ENCODE results near the gene PTPRT. TPM values are rescaled to one million over a fixed set of nuclear protein-coding genes. Genes with fewer than 3 reads are reported as not detected.

PTPRT gene
- total and polyA plus RNA-seq, 8 donors, result 0.23 to 1.8 (median 0.95) TPM

DNA sequence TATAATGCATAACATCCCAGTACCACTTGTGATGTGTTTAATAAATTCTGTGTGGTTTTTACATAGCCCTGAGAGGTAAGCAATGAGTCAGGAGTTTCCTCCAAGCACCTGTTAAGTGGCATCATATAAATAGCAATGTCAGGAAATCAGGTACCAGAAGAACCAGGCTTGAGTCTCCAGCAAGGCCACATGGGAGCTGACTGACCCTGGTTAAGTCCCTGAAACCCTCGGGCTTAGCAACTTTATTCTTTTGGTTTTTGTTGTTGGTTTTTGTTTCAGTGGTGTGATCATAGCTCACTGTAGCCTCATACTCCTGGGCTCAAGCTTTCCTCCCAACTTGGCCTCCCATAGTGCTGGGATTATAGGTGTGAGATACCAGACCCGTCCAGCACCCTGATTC lies 70.0 kb downstream of the PTPRT start:
- TF ChIP-seq, protein P1, sequence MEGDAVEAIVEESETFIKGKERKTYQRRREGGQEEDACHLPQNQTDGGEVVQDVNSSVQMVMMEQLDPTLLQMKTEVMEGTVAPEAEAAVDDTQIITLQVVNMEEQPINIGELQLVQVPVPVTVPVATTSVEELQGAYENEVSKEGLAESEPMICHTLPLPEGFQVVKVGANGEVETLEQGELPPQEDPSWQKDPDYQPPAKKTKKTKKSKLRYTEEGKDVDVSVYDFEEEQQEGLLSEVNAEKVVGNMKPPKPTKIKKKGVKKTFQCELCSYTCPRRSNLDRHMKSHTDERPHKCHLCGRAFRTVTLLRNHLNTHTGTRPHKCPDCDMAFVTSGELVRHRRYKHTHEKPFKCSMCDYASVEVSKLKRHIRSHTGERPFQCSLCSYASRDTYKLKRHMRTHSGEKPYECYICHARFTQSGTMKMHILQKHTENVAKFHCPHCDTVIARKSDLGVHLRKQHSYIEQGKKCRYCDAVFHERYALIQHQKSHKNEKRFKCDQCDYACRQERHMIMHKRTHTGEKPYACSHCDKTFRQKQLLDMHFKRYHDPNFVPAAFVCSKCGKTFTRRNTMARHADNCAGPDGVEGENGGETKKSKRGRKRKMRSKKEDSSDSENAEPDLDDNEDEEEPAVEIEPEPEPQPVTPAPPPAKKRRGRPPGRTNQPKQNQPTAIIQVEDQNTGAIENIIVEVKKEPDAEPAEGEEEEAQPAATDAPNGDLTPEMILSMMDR (IDR thresholded peaks at IDR 0.05), result no peak
- no peaks in the 10 kb centered on the region for H3K4me1 ChIP-seq
- intact Hi-C loops (cut with DNase I), result no loop called here
- FAIRE-seq, result no peak
- 49 to 69% methylated on average over 2 of the region's 2 CpGs for WGBS, 2 donors
- no peak overlapping the region for H3K27ac ChIP-seq
- no peaks in the 10 kb centered on the region for H3K27me3 ChIP-seq
- DNase-seq, result no peak
- H3K4me3 ChIP-seq, result no peak overlapping the region
- no peak for ATAC-seq
- H3K36me3 ChIP-seq, result no peaks in the 10 kb centered on the region
- no peaks in the 10 kb centered on the region for H3K9me3 ChIP-seq

DNA sequence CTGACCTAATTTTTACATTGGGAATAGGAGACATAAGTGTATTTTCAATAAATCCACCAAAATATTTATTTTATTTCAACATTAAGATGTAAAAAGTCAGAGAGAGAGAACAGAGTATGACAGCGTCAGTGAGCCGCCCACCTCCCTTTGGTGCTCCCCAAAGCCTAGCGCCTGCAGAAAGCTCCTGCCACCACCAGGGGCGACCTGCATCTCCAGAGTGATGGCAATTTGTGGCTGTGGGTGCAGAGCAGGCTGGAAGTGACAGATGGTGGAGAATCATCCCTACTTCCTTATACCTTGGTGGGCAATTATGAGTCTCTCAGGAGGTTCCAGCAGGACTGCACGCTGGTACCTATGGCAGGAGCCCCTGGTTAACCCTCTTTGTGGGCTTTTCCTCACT lies 87.3 kb downstream of the PTPRT start:
- Histone ChIP-seq H3K9me3 (no peaks in the 10 kb centered on the region), H3K4me1 (no peaks in the 10 kb centered on the region), H3K4me3 (no peak overlapping the region), H3K27me3 (no peaks in the 10 kb centered on the region), H3K36me3 (no peaks in the 10 kb centered on the region), H3K27ac (no peak overlapping the region)
- no peak for FAIRE-seq
- intact Hi-C loops (cut with DNase I), result no loop called here
- 54 to 66% methylated on average over 5 of the region's 5 CpGs for WGBS, 2 donors
- no peak for DNase-seq
- TF ChIP-seq, protein P1 (IDR thresholded peaks at IDR 0.05), result no peak
- ATAC-seq, result no peak

DNA sequence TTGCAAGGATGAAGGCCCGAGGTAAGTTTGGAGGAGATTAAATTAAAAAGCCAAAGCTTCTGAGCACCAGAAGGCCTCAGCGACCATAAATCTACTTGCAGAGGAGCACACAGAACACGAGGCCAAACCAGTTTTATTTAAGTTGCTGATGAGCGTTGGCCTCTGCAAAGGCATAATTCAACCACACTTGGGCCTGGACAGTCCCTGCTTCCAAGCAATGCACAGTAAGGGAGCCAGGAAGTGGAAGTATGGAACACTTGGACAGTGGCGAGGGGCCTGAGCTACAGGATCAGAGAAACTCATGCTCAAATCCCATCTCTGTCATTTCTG lies 92.8 kb downstream of the PTPRT start:
- TF ChIP-seq, protein P1 (IDR thresholded peaks at IDR 0.05), result no peak
- H3K9me3 ChIP-seq, result no peaks in the 10 kb centered on the region
- no peaks in the 10 kb centered on the region for H3K27me3 ChIP-seq
- no peaks in the 10 kb centered on the region for H3K36me3 ChIP-seq
- no peak overlapping the region for H3K4me3 ChIP-seq
- 69 to 81% methylated on average over 5 of the region's 5 CpGs for WGBS, 2 donors
- no peak overlapping the region for H3K27ac ChIP-seq
- no peak for ATAC-seq
- no peak for DNase-seq
- no peak for FAIRE-seq
- H3K4me1 ChIP-seq, result no peaks in the 10 kb centered on the region
- intact Hi-C loops (cut with DNase I), result no loop called here

DNA sequence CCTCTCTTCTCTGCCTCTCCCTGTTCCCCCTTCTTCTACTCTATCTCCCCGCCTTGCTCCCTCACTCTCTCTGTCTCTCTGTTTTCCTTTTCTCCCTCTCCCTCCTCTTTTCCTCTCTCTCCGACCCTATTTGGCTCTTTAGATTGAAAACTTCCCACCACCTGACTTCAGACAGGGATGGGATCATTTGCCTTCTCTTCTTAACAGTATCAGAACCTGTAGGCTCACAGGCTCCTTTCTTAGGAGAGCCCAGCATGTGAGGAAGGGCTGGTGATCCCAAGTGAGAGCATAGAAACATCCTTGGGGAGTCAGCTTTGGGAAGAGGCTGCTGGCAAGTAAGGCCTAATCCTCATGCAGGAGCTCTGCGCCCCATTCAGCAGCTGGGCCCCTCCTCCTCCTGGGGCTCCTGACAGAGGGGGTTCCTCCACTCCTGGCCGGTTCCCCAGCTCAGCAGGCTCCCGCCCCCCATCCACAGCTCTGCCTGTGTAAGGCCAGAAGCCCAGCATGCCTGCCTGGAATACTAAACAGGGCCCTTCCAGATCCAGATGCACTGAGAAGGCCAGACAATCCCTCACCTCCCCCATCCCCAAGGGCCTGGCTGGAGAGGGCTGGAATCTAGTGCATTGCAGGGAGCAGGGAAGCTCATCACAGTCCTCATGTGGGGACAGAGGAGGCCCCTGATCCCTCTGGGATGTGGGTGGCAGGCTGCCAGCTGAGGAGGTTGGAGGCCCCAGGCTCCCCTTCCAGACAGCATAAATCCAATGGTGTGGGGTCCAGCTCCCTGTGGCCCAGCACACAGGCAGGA lies 93.4 kb downstream of the PTPRT start:
- WGBS, 2 donors, result 65 to 66% methylated on average over 5 of the region's 5 CpGs
- no peak for FAIRE-seq
- TF ChIP-seq, protein P1 (IDR thresholded peaks at IDR 0.05), result no peak
- DNase-seq, result peak in 1 of 6 donors; percentile 41
- H3K4me1 ChIP-seq, result no peaks in the 10 kb centered on the region
- ATAC-seq, result no peak
- no peaks in the 10 kb centered on the region for H3K9me3 ChIP-seq
- intact Hi-C loops (cut with DNase I), result no loop called here
- H3K4me3 ChIP-seq, result no peak overlapping the region
- H3K27ac ChIP-seq, result no peak overlapping the region
- H3K36me3 ChIP-seq, result no peaks in the 10 kb centered on the region
- H3K27me3 ChIP-seq, result no peaks in the 10 kb centered on the region

DNA sequence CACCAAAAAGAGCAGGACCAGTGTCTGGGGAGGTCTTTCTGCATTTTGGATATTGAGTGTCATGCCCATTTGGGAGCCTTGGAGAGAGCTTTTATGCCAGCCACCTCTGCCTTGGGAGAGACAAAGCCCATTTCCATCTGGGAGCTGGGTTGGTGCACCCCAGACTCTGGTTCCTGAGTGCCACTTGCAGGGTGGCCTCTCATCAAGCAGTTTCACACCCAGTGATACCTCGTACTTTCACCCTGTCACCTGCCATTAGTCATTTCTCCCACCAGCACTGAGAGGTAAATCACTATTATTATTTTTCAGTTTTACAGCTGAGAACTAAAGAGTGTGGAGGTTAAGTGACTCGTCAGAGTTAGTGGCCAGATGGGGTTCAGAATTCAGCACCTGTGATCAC lies 94.7 kb downstream of the PTPRT start:
- Histone ChIP-seq H3K27me3 (no peaks in the 10 kb centered on the region), H3K4me1 (no peaks in the 10 kb centered on the region), H3K9me3 (no peaks in the 10 kb centered on the region), H3K4me3 (no peak overlapping the region), H3K27ac (no peak overlapping the region), H3K36me3 (no peaks in the 10 kb centered on the region)
- FAIRE-seq, result no peak
- 77 to 78% methylated on average over 2 of the region's 2 CpGs for whole genome bisulfite sequencing, 2 donors
- DNase-seq, result no peak
- TF ChIP-seq, protein P1 (IDR thresholded peaks at IDR 0.05), result no peak
- ATAC-seq, result no peak
- intact Hi-C loops (cut with DNase I), result no loop called here

Data from pancreas (tissue), 10 donors.